K562 (cell line): ENCODE measurements around the gene RAB17. TPM values are rescaled to one million over a fixed set of nuclear protein-coding genes. Genes with fewer than 3 reads are reported as not detected.

ENCODE experiments used
- ATAC-seq: fragments of 200-7000 bp; cut with Tn5 transposase; 3 replicates; pipeline ENCODE4 v1.9.1; 2020; ENCODE audit warnings: moderate library complexity
- BruUV-seq: library from RNA; stranded (reverse); fragments of 400-500 nt; replicated peaks from 2 replicates; lab custom pipeline; 2021; lab: Mats Ljungman, UMichigan
- CTCF ChIA-PET: fragments of 300-600 bp; formaldehyde crosslinking; extraction: SDS; loops from one replicate; lab custom pipeline; 2021; ENCODE audit warnings: low intra/inter-chr PET ratio; lab: Yijun Ruan, JAX
- POLR2A ChIA-PET: fragments of 300-600, 350-650 bp; sonication (Branson Sonifier 250); formaldehyde crosslinking; extraction: SDS; loops from one replicate; lab custom pipeline; 2021; ENCODE audit warnings: antibody characterized with exemption, inconsistent platforms; lab: Yijun Ruan, JAX
- DNase-seq, 4 experiments: peaks; one replicate each; pipeline versions ENCODE4 v3.0.0 to v3.0.0-alpha.2; 2011 to 2018; ENCODE audit warnings: low spot score in 3 of 4, mixed read lengths in 3 of 4; ENCODE audit errors: extremely low read depth in 1 of 4
- FAIRE-seq: peaks from 2 replicates; lab custom pipeline; 2011; peaks lifted over from hg19 to GRCh38; lab: Jason Lieb, UNC
- H2AFZ ChIP-seq: 2 replicates; pipeline ENCODE4 v1.6.0; 2011; ENCODE audit warnings: low read depth, low read length, control low read depth, inconsistent platforms
- H3K27ac ChIP-seq: fragments of 200-600 bp; 3 replicates; pipeline ENCODE4 v1.8.0; 2011; ENCODE audit warnings: low read depth, mild to moderate bottlenecking, control low read depth, inconsistent platforms, low read length, moderate library complexity, mixed read lengths; ENCODE audit errors: extremely low read depth
- H3K27me3 ChIP-seq, 2 experiments: fragments of 300-600 bp in 1 of 2; 2 replicates in 1 of 2; 3 replicates in 1 of 2; pipeline versions ENCODE4 v1.6.0 to v1.8.0; 2011; ENCODE audit warnings: inconsistent platforms in 2 of 2, low read length in 2 of 2, mild to moderate bottlenecking in 1 of 2, mixed read lengths in 1 of 2, moderate library complexity in 1 of 2; ENCODE audit not compliant: control insufficient read depth in 2 of 2, insufficient read depth in 2 of 2
- H3K36me3 ChIP-seq: fragments of 300-600 bp; 3 replicates; pipeline ENCODE4 v1.8.0; 2011; ENCODE audit warnings: mild to moderate bottlenecking, low read length, inconsistent platforms; ENCODE audit not compliant: control insufficient read depth, insufficient read depth
- H3K4me1 ChIP-seq, 2 experiments: fragments of 200-600 bp in 1 of 2; replicated peaks in 1 of 2; 2 replicates in 1 of 2; 3 replicates in 1 of 2; pipeline versions ENCODE4 v1.5.1 to v1.8.0; 2011; ENCODE audit warnings: inconsistent platforms in 2 of 2, low read length in 2 of 2, mild to moderate bottlenecking in 1 of 2, mixed read lengths in 1 of 2, moderate library complexity in 1 of 2; ENCODE audit not compliant: control insufficient read depth in 2 of 2, insufficient read depth in 2 of 2
- H3K4me2 ChIP-seq: 2 replicates; pipeline ENCODE4 v1.6.1; 2011; ENCODE audit warnings: low read length, control low read depth, inconsistent platforms, mixed read lengths; ENCODE audit not compliant: insufficient read depth
- H3K4me3 ChIP-seq: fragments of 200-600 bp; sonication (generic), shearing (Covaris generic); 2 replicates; pipeline ENCODE4 v1.5.1; 2016; ENCODE audit warnings: control low read depth, inconsistent platforms
- H3K79me2 ChIP-seq: fragments of 200-600 bp; 3 replicates; pipeline ENCODE4 v1.8.0; 2011; ENCODE audit warnings: low read length, inconsistent platforms; ENCODE audit not compliant: control insufficient read depth, insufficient read depth
- H3K9ac ChIP-seq, 2 experiments: 2 replicates each; pipeline versions ENCODE4 v1.6.0 to v1.6.1; 2011; ENCODE audit warnings: low read depth in 2 of 2, low read length in 2 of 2, control low read depth in 1 of 2, inconsistent platforms in 1 of 2, mild to moderate bottlenecking in 1 of 2, mixed read lengths in 1 of 2; ENCODE audit not compliant: insufficient read depth in 1 of 2
- H3K9me1 ChIP-seq: one replicate; pipeline ENCODE4 v1.6.0; 2011; ENCODE audit warnings: inconsistent platforms, mild to moderate bottlenecking, low read length, moderate library complexity; ENCODE audit not compliant: control insufficient read depth, insufficient read depth
- H3K9me3 ChIP-seq: replicated peaks from 2 replicates; pipeline ENCODE4 v1.5.1; 2011; ENCODE audit warnings: low read depth, low read length, inconsistent platforms; ENCODE audit not compliant: control insufficient read depth, insufficient read depth
- H4K20me1 ChIP-seq: replicated peaks from 2 replicates; pipeline ENCODE4 v1.6.1; 2011; ENCODE audit warnings: low read length, inconsistent platforms, mixed read lengths; ENCODE audit not compliant: control insufficient read depth, insufficient read depth
- CTCF ChIP-seq, 3 experiments: IDR thresholded peaks in 2 of 3; conservative IDR thresholded peaks in 1 of 3; 2 replicates each; pipeline ENCODE4 v1.5.1; 2011 to 2012; ENCODE audit warnings: low read length in 3 of 3, mild to moderate bottlenecking in 3 of 3, control low read depth in 2 of 3, improper control_type of control experiment in 1 of 3, inconsistent platforms in 1 of 3, low read depth in 1 of 3, mixed read lengths in 1 of 3, moderate library complexity in 1 of 3; ENCODE audit not compliant: insufficient read depth in 2 of 3
- EP400 ChIP-seq: fragments of 450-650 bp; IDR thresholded peaks from 2 replicates; pipeline ENCODE4 v1.6.1; 2017; ENCODE audit warnings: antibody characterized with exemption, mild to moderate bottlenecking, moderate library complexity
- PTRF ChIP-seq: fragments of 450-650 bp; IDR thresholded peaks from 2 replicates; pipeline ENCODE4 v1.6.1; 2016; ENCODE audit warnings: mild to moderate bottlenecking, missing genetic modification characterization, missing compliant biosample characterization
- PTTG1 ChIP-seq: fragments of 450-650 bp; IDR thresholded peaks from 2 replicates; pipeline ENCODE4 v1.6.1; 2016; ENCODE audit warnings: low read depth, mild to moderate bottlenecking, missing genetic modification characterization, missing compliant biosample characterization
- RAD21 ChIP-seq, 2 experiments: fragments of 250-450 bp in 1 of 2; fragments of 450-650 bp in 1 of 2; sonication (Bioruptor Pico) in 1 of 2; formaldehyde crosslinking in 1 of 2; IDR thresholded peaks in 1 of 2; conservative IDR thresholded peaks in 1 of 2; 2 replicates each; pipeline versions ENCODE4 v1.4.0 to v1.8.0; 2020 to 2022; ENCODE audit warnings: mild to moderate bottlenecking in 2 of 2, moderate library complexity in 1 of 2
- SP2 ChIP-seq: IDR thresholded peaks from 2 replicates; pipeline ENCODE4 v1.6.1; 2011; ENCODE audit warnings: mild to moderate bottlenecking, low read depth, low read length, moderate library complexity; ENCODE audit not compliant: poor library complexity, severe bottlenecking; ENCODE audit errors: extremely low read depth
- ZBTB2 ChIP-seq: fragments of 450-650 bp; IDR thresholded peaks from 2 replicates; pipeline ENCODE4 v1.6.1; 2016; ENCODE audit warnings: antibody characterized with exemption
- ZBTB9 ChIP-seq: fragments of 450-650 bp; formaldehyde crosslinking; IDR thresholded peaks from 2 replicates; pipeline ENCODE4 v1.4.0; 2020; ENCODE audit warnings: mild to moderate bottlenecking, moderate library complexity
- WGBS: fragments of 100-300 bp; shearing (Covaris generic); methylation state at CpG from one replicate; pipeline ENCODE4 v1.1.6; 2016; ENCODE audit warnings: low coverage, mixed read lengths; ENCODE audit not compliant: insufficient coverage; ENCODE audit errors: missing lambda C conversion rate; 5-methylcytosine and 5-hydroxymethylcytosine counted together
- in situ Hi-C: fragments of 300-500 bp; cut with MboI; formaldehyde crosslinking; loops from 4 replicates; pipeline ENCODE4 v1.15.0; 2018; ENCODE audit warnings: inconsistent platforms, mixed read lengths
- intact Hi-C: fragments of 100-400 bp; cut with micrococcal nuclease; formaldehyde crosslinking; loops from 2 replicates; pipeline ENCODE4 v1.14.2; 2022
- polyA plus RNA-seq, 8 experiments: library from polyadenylated mRNA; depleted of rRNA in 4 of 8; stranded (reverse) in 5 of 8; unstranded in 3 of 8; fragments of >200 nt; fragmentation: Nextera tagmentation in 2 of 8; fragmentation: Illumina TruSeq in 1 of 8; extraction: Ambion mirVana in 2 of 8; extraction: Trizol in 1 of 8; gene quantifications; 2 replicates each; pipeline versions ENCODE4 v1.2.1 to v1.2.3, GENCODE V29; 2011 to 2014; ENCODE audit warnings: inconsistent platforms in 1 of 8, missing spikeins in 1 of 8
- total RNA-seq, 7 experiments: library from RNA; depleted of rRNA in 6 of 7; stranded (reverse); fragments of >200 nt in 6 of 7; fragmentation: Illumina TruSeq in 2 of 7; extraction: Trizol in 2 of 7; gene quantifications; 2 replicates each; pipeline versions ENCODE4 v1.2.1 to v1.2.3, GENCODE V29; 2011 to 2021; ENCODE audit warnings: low replicate concordance in 1 of 7

Gene RAB17
- total and polyA plus RNA-seq, 9 of the 15 experiments (the other 6 are each of a cell fraction or from before 2014, with no cell fraction given), result 0.13 TPM; not detected in 8

GRCh38 chr2:237625216-237625705 lies 34.7 kb upstream of the RAB17 start (continued):
- TF ChIP-seq SP2 (no peak), EP400 (no peak), ZBTB2 (no peak), ZBTB9 (CRISPR knock-in tag) (no peak), PTRF (tag) (no peak)

- BruUV-seq, result no TSS peak
- no peak overlapping the region for H2AFZ ChIP-seq
- no peaks in the 10 kb centered on the region for H3K36me3 ChIP-seq
- no peak overlapping the region for H3K9ac ChIP-seq
- H3K9me1 ChIP-seq, result no peaks in the 10 kb centered on the region
- no peaks in the 10 kb centered on the region for H3K79me2 ChIP-seq
- no peak overlapping the region for H3K4me2 ChIP-seq
- no peak overlapping the region for H3K4me3 ChIP-seq
- H3K4me1 ChIP-seq, result no peaks in the 10 kb centered on the region
- intact Hi-C loops (no loop called here), in situ Hi-C loops (no loop called here)
- CTCF ChIA-PET, result interaction anchor here (1.7 kb wide), 1 partner anchor 121 kb away, joined by 7 read pairs; no protein-coding TSS in a partner anchor
- peaks cover 8 to 56% of the 10 kb centered on the region in 2 experiments; a peak in 4 of 5 replicates for H3K27me3 ChIP-seq
- TF ChIP-seq PTTG1, result no peak
- TF ChIP-seq RAD21 (CRISPR knock-in tag; conservative IDR thresholded peaks at IDR 0.05 in 1 of 2, IDR thresholded peaks at IDR 0.05 in 1 of 2), result peak in 1 of 2 experiments; percentile 42; a peak in 2 of 4 replicates
- peak in 2 of 3 experiments; percentile 22 to 29; a peak in 1 of 6 replicates for TF ChIP-seq CTCF (IDR thresholded peaks at IDR 0.05 in 2 of 3, conservative IDR thresholded peaks at IDR 0.05 in 1 of 3; ENCODE audit: insufficient read depth in 2 of 3, low read depth in 1 of 3, low read length in 3 of 3)
- H4K20me1 ChIP-seq, result no peaks in the 10 kb centered on the region
- no peak overlapping the region for H3K27ac ChIP-seq
- ATAC-seq (no peak; the same call in 1 of the 3 replicates), FAIRE-seq (no peak), DNase-seq (peak in 2 of 4 experiments; percentile 9 to 11)
- 0% methylated on average over 6 of the region's 6 CpGs for WGBS
- no peaks in the 10 kb centered on the region for H3K9me3 ChIP-seq
- POLR2A ChIA-PET, result no interaction called here
These were observed 34.0 kb upstream of the RAB17 start for GRCh38 chr2:237624565-237624964.
